ENCODE measurements around the gene ARMC6.

Gene ARMC6

GRCh38 chr19:19095691-19096090, 62.3 kb downstream of the ARMC6 start:
- Histone ChIP-seq H3K79me2 (ENCODE audit: low read length) (peaks cover 14% of the 10 kb centered on the region), H3K27me3 (replicated peaks; ENCODE audit: insufficient read depth, low read length) (no peaks in the 10 kb centered on the region), H3K27ac (ENCODE audit: low read length) (no peak overlapping the region), H3K4me1 (ENCODE audit: low read length) (no peaks in the 10 kb centered on the region), H3K9me2 (replicated peaks; ENCODE audit: insufficient read depth, low read length) (no peaks in the 10 kb centered on the region), H3F3A (ENCODE audit: insufficient read depth, low read length) (no peaks in the 10 kb centered on the region), H3K9me3 (replicated peaks; ENCODE audit: insufficient read depth, low read length) (no peaks in the 10 kb centered on the region), H3K36me3 (replicated peaks; ENCODE audit: insufficient read depth, low read length) (no peaks in the 10 kb centered on the region), H3K4me3 (ENCODE audit: low read length) (no peak overlapping the region), H3K4me2 (ENCODE audit: low read depth, low read length) (no peak overlapping the region), H3K9ac (ENCODE audit: low read length) (no peak overlapping the region), H4K20me1 (ENCODE audit: insufficient read depth, low read length) (no peaks in the 10 kb centered on the region), H2AFZ (ENCODE audit: low read length) (no peak overlapping the region)
- no peak for DNase-seq
- no peak for TF ChIP-seq EZH2phosphoT487 (IDR thresholded peaks at IDR 0.05; ENCODE audit: low read length)
- no peak for TF ChIP-seq CTCF (IDR thresholded peaks at IDR 0.05; ENCODE audit: low read length)
- no peak for TF ChIP-seq EZH2 (optimal IDR thresholded peaks at IDR 0.05; ENCODE audit: low read depth, low read length)

GRCh38 chr19:19096641-19097627, 63.5 kb downstream of the ARMC6 start:
- DNase-seq: no peak
- Histone ChIP-seq H3K79me2 (ENCODE audit: low read length) (peaks cover 9% of the 10 kb centered on the region; the same call in 1 of the 2 replicates), H3K27me3 (replicated peaks; ENCODE audit: insufficient read depth, low read length) (no peaks in the 10 kb centered on the region), H3K9me3 (replicated peaks; ENCODE audit: insufficient read depth, low read length) (no peaks in the 10 kb centered on the region), H2AFZ (ENCODE audit: low read length) (no peak overlapping the region), H3K4me2 (ENCODE audit: low read depth, low read length) (no peak overlapping the region), H3K4me3 (ENCODE audit: low read length) (no peak overlapping the region), H3K9ac (ENCODE audit: low read length) (no peak overlapping the region), H3K4me1 (ENCODE audit: low read length) (no peaks in the 10 kb centered on the region), H3K36me3 (replicated peaks; ENCODE audit: insufficient read depth, low read length) (no peaks in the 10 kb centered on the region), H3F3A (ENCODE audit: insufficient read depth, low read length) (no peaks in the 10 kb centered on the region), H4K20me1 (ENCODE audit: insufficient read depth, low read length) (no peaks in the 10 kb centered on the region), H3K9me2 (replicated peaks; ENCODE audit: insufficient read depth, low read length) (no peaks in the 10 kb centered on the region), H3K27ac (ENCODE audit: low read length) (no peak overlapping the region)
- TF ChIP-seq EZH2 (optimal IDR thresholded peaks at IDR 0.05; ENCODE audit: low read depth, low read length) (no peak), CTCF (IDR thresholded peaks at IDR 0.05; ENCODE audit: low read length) (no peak), EZH2phosphoT487 (IDR thresholded peaks at IDR 0.05; ENCODE audit: low read length) (no peak)

- H3K9ac ChIP-seq (ENCODE audit: low read length): no peak overlapping the region
- no peaks in the 10 kb centered on the region for H4K20me1 ChIP-seq (ENCODE audit: insufficient read depth, low read length)
- no peaks in the 10 kb centered on the region for H3K27me3 ChIP-seq (replicated peaks; ENCODE audit: insufficient read depth, low read length)
- no peaks in the 10 kb centered on the region for H3K4me1 ChIP-seq (ENCODE audit: low read length)
- H2AFZ ChIP-seq (ENCODE audit: low read length): no peak overlapping the region
- no peaks in the 10 kb centered on the region for H3F3A ChIP-seq (ENCODE audit: insufficient read depth, low read length)
- no peaks in the 10 kb centered on the region for H3K36me3 ChIP-seq (replicated peaks; ENCODE audit: insufficient read depth, low read length)
- no peak overlapping the region for H3K4me2 ChIP-seq (ENCODE audit: low read depth, low read length)
- no peaks in the 10 kb centered on the region for H3K9me3 ChIP-seq (replicated peaks; ENCODE audit: insufficient read depth, low read length)
- TF ChIP-seq EZH2 (optimal IDR thresholded peaks at IDR 0.05; ENCODE audit: low read depth, low read length): no peak
- TF ChIP-seq EZH2phosphoT487 (IDR thresholded peaks at IDR 0.05; ENCODE audit: low read length): no peak
- no peak for TF ChIP-seq CTCF (IDR thresholded peaks at IDR 0.05; ENCODE audit: low read length)
- DNase-seq: no peak
- H3K4me3 ChIP-seq (ENCODE audit: low read length): no peak overlapping the region
- no peaks in the 10 kb centered on the region for H3K9me2 ChIP-seq (replicated peaks; ENCODE audit: insufficient read depth, low read length)
- H3K27ac ChIP-seq (ENCODE audit: low read length): no peak overlapping the region
- H3K79me2 ChIP-seq (ENCODE audit: low read length): no peaks in the 10 kb centered on the region
These were observed 64.8 kb downstream of the ARMC6 start for GRCh38 chr19:19098084-19098702.

Data from MM.1S (cell line).